HCT116 (cell line): Measurements from ENCODE around the gene FDXR. TPM values are rescaled to one million over a fixed set of nuclear protein-coding genes. Genes with fewer than 3 reads are reported as not detected.

Experiments used
- ATAC-seq: fragments of 200-7000 bp; cut with Tn5 transposase; 2 replicates; pipeline ENCODE4 v1.9.1; 2020; ENCODE audit warnings: mild to moderate bottlenecking, moderate library complexity
- BruUV-seq: library from RNA; stranded (reverse); fragments of 400-500 nt; replicated peaks from 2 replicates; lab custom pipeline; 2021; lab: Mats Ljungman, UMichigan
- CTCF ChIA-PET: fragments of 300-600 bp; sonication (Branson Sonifier 250); formaldehyde crosslinking; loops from one replicate; lab custom pipeline; 2021; ENCODE audit warnings: antibody characterized with exemption; lab: Charles Lee
- POLR2A ChIA-PET: fragments of 300-600, 350-600 bp; sonication (Branson Sonifier 250); formaldehyde crosslinking; loops from one replicate; lab custom pipeline; 2021; ENCODE audit warnings: antibody characterized with exemption; lab: Charles Lee
- RAD21 ChIA-PET, 2 experiments: fragments of 300-600 bp; sonication (Branson Sonifier 250); formaldehyde crosslinking; loops; one replicate each; lab custom pipeline; 2023; ENCODE audit warnings: low total read pairs in 2 of 2; ENCODE audit not compliant: uncharacterized antibody in 2 of 2, unreplicated experiment in 2 of 2, low non-redundant PET in 1 of 2; lab: Charles Lee
- DNase-seq: peaks from one replicate; pipeline ENCODE4 v3.0.0-alpha.2; 2010; ENCODE audit warnings: low read depth, low spot score
- H2AFZ ChIP-seq: fragments of 200-600 bp; shearing (Covaris generic), sonication (generic); 2 replicates; pipeline ENCODE4 v1.6.1; 2017; ENCODE audit warnings: low read depth, mixed run types, mixed read lengths, antibody characterized with exemption, low read length; ENCODE audit not compliant: poor library complexity, severe bottlenecking
- H3K27ac ChIP-seq: 2 replicates; pipeline ENCODE4 v1.5.1; 2012; ENCODE audit warnings: low read depth, low read length
- H3K27me3 ChIP-seq: fragments of 200-600 bp; sonication (generic); 2 replicates; pipeline ENCODE4 v1.6.1; 2016; ENCODE audit warnings: mixed run types, low read length, mixed read lengths; ENCODE audit not compliant: insufficient read depth
- H3K36me3 ChIP-seq, 2 experiments: fragments of 200-500 bp in 1 of 2; fragments of 200-600 bp in 1 of 2; sonication (Bioruptor generic) in 1 of 2; sonication (generic) in 1 of 2; 2 replicates each; pipeline versions ENCODE4 v1.5.1 to v1.6.1; 2014 to 2016; ENCODE audit warnings: low read length in 2 of 2, inconsistent platforms in 1 of 2, mixed read lengths in 1 of 2, mixed run types in 1 of 2; ENCODE audit not compliant: insufficient read depth in 2 of 2, control insufficient read depth in 1 of 2
- H3K4me1 ChIP-seq, 2 experiments: fragments of 200-600 bp in 1 of 2; sonication (generic) in 1 of 2; 2 replicates each; pipeline versions ENCODE4 v1.5.1 to v1.6.1; 2012 to 2017; ENCODE audit warnings: low read length in 2 of 2, inconsistent platforms in 1 of 2, mild to moderate bottlenecking in 1 of 2, mixed read lengths in 1 of 2, mixed run types in 1 of 2, moderate library complexity in 1 of 2; ENCODE audit not compliant: insufficient read depth in 2 of 2, control insufficient read depth in 1 of 2
- H3K4me2 ChIP-seq: fragments of 200-600 bp; sonication (generic); 2 replicates; pipeline ENCODE4 v1.6.1; 2017; ENCODE audit warnings: mixed run types, low read length, mixed read lengths
- H3K4me3 ChIP-seq, 2 experiments: fragments of 200-600 bp in 1 of 2; sonication (generic) in 1 of 2; replicated peaks in 1 of 2; 2 replicates each; pipeline ENCODE4 v1.5.1; 2011 to 2016; ENCODE audit warnings: low read length in 2 of 2, control low read depth in 1 of 2, low read depth in 1 of 2, mild to moderate bottlenecking in 1 of 2, mixed read lengths in 1 of 2, mixed run types in 1 of 2
- H3K79me2 ChIP-seq: fragments of 200-600 bp; sonication (generic); 2 replicates; pipeline ENCODE4 v1.6.1; 2017; ENCODE audit warnings: mild to moderate bottlenecking, mixed run types, low read length, moderate library complexity, mixed read lengths; ENCODE audit not compliant: insufficient read depth
- H3K9ac ChIP-seq: fragments of 200-600 bp; sonication (generic); 2 replicates; pipeline ENCODE4 v1.6.1; 2016; ENCODE audit warnings: low read length, mixed read lengths
- H3K9me2 ChIP-seq: fragments of 200-600 bp; sonication (generic), shearing (Covaris generic); 2 replicates; pipeline ENCODE4 v1.6.1; 2017; ENCODE audit warnings: mixed run types, mild to moderate bottlenecking, moderate library complexity; ENCODE audit not compliant: insufficient read depth
- H3K9me3 ChIP-seq, 2 experiments: fragments of 200-500 bp in 1 of 2; fragments of 200-600 bp in 1 of 2; sonication (Bioruptor generic) in 1 of 2; sonication (generic) in 1 of 2; 2 replicates each; pipeline ENCODE4 v1.6.1; 2014 to 2017; ENCODE audit warnings: low read length in 2 of 2, mixed read lengths in 2 of 2, inconsistent platforms in 1 of 2, low read depth in 1 of 2, mild to moderate bottlenecking in 1 of 2, mixed run types in 1 of 2, moderate library complexity in 1 of 2; ENCODE audit not compliant: control insufficient read depth in 1 of 2, insufficient read depth in 1 of 2
- H4K20me1 ChIP-seq: fragments of 200-600 bp; sonication (generic), shearing (Covaris generic); 2 replicates; pipeline ENCODE4 v1.6.1; 2017; ENCODE audit warnings: mixed run types, mild to moderate bottlenecking, moderate library complexity; ENCODE audit not compliant: insufficient read depth
- ATF3 ChIP-seq: IDR thresholded peaks from 2 replicates; pipeline ENCODE4 v1.6.1; 2012
- CEBPB ChIP-seq: IDR thresholded peaks from 2 replicates; pipeline ENCODE4 v1.6.1; 2012; ENCODE audit warnings: low read depth
- CTCF ChIP-seq, 3 experiments: fragments of 200-600 bp in 1 of 3; sonication (generic) in 1 of 3; IDR thresholded peaks in 2 of 3; conservative IDR thresholded peaks in 1 of 3; 2 replicates each; pipeline ENCODE4 v1.5.1; 2012 to 2017; ENCODE audit warnings: low read depth in 2 of 3, low read length in 2 of 3, antibody characterized with exemption in 1 of 3, borderline replicate concordance in 1 of 3, control low read depth in 1 of 3, mild to moderate bottlenecking in 1 of 3, mixed read lengths in 1 of 3, mixed run types in 1 of 3, moderate library complexity in 1 of 3; ENCODE audit not compliant: insufficient read depth in 1 of 3
- EGR1 ChIP-seq: IDR thresholded peaks from 2 replicates; pipeline ENCODE4 v1.6.1; 2012; ENCODE audit warnings: low read depth
- ELF1 ChIP-seq: IDR thresholded peaks from 2 replicates; pipeline ENCODE4 v1.6.1; 2012; ENCODE audit warnings: low read depth, borderline replicate concordance
- EZH2 ChIP-seq: fragments of 200-600 bp; sonication (generic); IDR thresholded peaks from 2 replicates; pipeline ENCODE4 v1.6.1; 2017; ENCODE audit warnings: antibody characterized with exemption, mixed run types
- EZH2phosphoT487 ChIP-seq: fragments of 200-600 bp; IDR thresholded peaks from 2 replicates; pipeline ENCODE4 v1.6.1; 2018; ENCODE audit warnings: antibody characterized with exemption, borderline replicate concordance
- JUND ChIP-seq: IDR thresholded peaks from 2 replicates; pipeline ENCODE4 v1.6.1; 2012
- MAX ChIP-seq: IDR thresholded peaks from 2 replicates; pipeline ENCODE4 v1.6.1; 2012
- POLR2AphosphoS5 ChIP-seq: IDR thresholded peaks from 2 replicates; pipeline ENCODE4 v1.6.1; 2011; ENCODE audit warnings: mild to moderate bottlenecking, low read depth, low read length, moderate library complexity
- RAD21 ChIP-seq: IDR thresholded peaks from 2 replicates; pipeline ENCODE4 v1.6.1; 2012; ENCODE audit warnings: low read depth, mild to moderate bottlenecking
- REST ChIP-seq: IDR thresholded peaks from 2 replicates; pipeline ENCODE4 v1.6.1; 2012; ENCODE audit warnings: low read depth
- SIN3A ChIP-seq: IDR thresholded peaks from 2 replicates; pipeline ENCODE4 v1.6.1; 2012; ENCODE audit warnings: low read depth
- SP1 ChIP-seq: IDR thresholded peaks from 2 replicates; pipeline ENCODE4 v1.6.1; 2012; ENCODE audit warnings: low read depth
- SRF ChIP-seq: IDR thresholded peaks from 2 replicates; pipeline ENCODE4 v1.6.1; 2012; ENCODE audit warnings: low read depth
- TCF7L2 ChIP-seq: IDR thresholded peaks from 2 replicates; pipeline ENCODE4 v1.7.0; 2011; ENCODE audit warnings: borderline replicate concordance, inconsistent platforms; ENCODE audit not compliant: insufficient read depth, insufficient read length; ENCODE audit errors: extremely low read depth
- ZFX ChIP-seq: fragments of 450-650 bp; IDR thresholded peaks from 2 replicates; pipeline ENCODE4 v1.6.1; 2017
- ZNF274 ChIP-seq: fragments of 200-500 bp; sonication (Bioruptor generic); IDR thresholded peaks from 2 replicates; pipeline ENCODE4 v1.6.1; 2014; ENCODE audit warnings: mild to moderate bottlenecking, low read depth, low read length, inconsistent platforms
- intact Hi-C: fragments of 100-400 bp; cut with micrococcal nuclease; formaldehyde crosslinking; loops from 2 replicates; pipeline ENCODE4 v1.10.0; 2022
- total RNA-seq: library from RNA; stranded (reverse); gene quantifications from one replicate; pipeline ENCODE4 v1.2.1, GENCODE V29; 2021; ENCODE audit not compliant: unreplicated experiment

FDXR gene
- total RNA-seq, 1 experiment from 2014 or later = 98.8 TPM

- Histone ChIP-seq H3K9me3 (no peaks in the 10 kb centered on the region), H3K9me2 (no peaks in the 10 kb centered on the region), H2AFZ (no peak overlapping the region), H3K27ac (no peak overlapping the region; the same call in 1 of the 2 replicates), H3K79me2 (peaks cover under 1% of the 10 kb centered on the region; the same call in 1 of the 2 replicates), H3K4me3 (no peak overlapping the region), H3K36me3 (peaks cover 7 to 15% of the 10 kb centered on the region in 2 experiments; a peak in 3 of 4 replicates), H4K20me1 (no peaks in the 10 kb centered on the region), H3K9ac (no peak overlapping the region), H3K4me2 (no peak overlapping the region), H3K4me1 (peaks cover 0 to 16% of the 10 kb centered on the region in 2 experiments; a peak in 2 of 4 replicates), H3K27me3 (no peaks in the 10 kb centered on the region)
- ATAC-seq (no peak), DNase-seq (no peak)
- RAD21 ChIA-PET = interaction anchor here in 1 of 2 experiments (0.8 to 1.3 kb wide), 3 partner anchors 23 to 92 kb away, joined by 3 to 5 read pairs (median 4); no protein-coding TSS in a partner anchor
- POLR2A ChIA-PET = interaction anchor here (0.7 kb wide), 1 partner anchor 24 kb away, joined by 3 read pairs; no protein-coding TSS in a partner anchor
- BruUV-seq = no TSS peak
- TF ChIP-seq CEBPB (no peak), JUND (no peak), ELF1 (no peak), ZFX (no peak; the same call in 1 of the 2 replicates), REST (no peak), SRF (no peak), CTCF (IDR thresholded peaks at IDR 0.05 in 2 of 3, conservative IDR thresholded peaks at IDR 0.05 in 1 of 3; ENCODE audit: borderline replicate concordance in 1 of 3, insufficient read depth in 1 of 3, low read depth in 2 of 3, low read length in 2 of 3) (no peak), MAX (no peak), SIN3A (no peak), EZH2phosphoT487 (no peak), TCF7L2 (no peak), ZNF274 (no peak), ATF3 (no peak), RAD21 (no peak), EZH2 (no peak), POLR2AphosphoS5 (no peak), EGR1 (no peak), SP1 (no peak)
- CTCF ChIA-PET = interaction anchor here (0.8 to 2.1 kb wide), 7 partner anchors 10 to 209 kb away, joined by 3 to 15 read pairs (median 8); no protein-coding TSS in a partner anchor
- intact Hi-C loops = no loop called here
Measured at GRCh38 chr17:74866198-74866835, 6.5 kb downstream of the FDXR start.
